LNCAP (cell line): ENCODE results near the gene SMIM43.

Experiments used
- TF ChIP-seq, protein P1 (sequence below): fragments of 450-650 bp; IDR thresholded peaks from 2 replicates; pipeline ENCODE4 v1.5.1; 2017; ENCODE audit warnings: mild to moderate bottlenecking

The SMIM43 gene

DNA sequence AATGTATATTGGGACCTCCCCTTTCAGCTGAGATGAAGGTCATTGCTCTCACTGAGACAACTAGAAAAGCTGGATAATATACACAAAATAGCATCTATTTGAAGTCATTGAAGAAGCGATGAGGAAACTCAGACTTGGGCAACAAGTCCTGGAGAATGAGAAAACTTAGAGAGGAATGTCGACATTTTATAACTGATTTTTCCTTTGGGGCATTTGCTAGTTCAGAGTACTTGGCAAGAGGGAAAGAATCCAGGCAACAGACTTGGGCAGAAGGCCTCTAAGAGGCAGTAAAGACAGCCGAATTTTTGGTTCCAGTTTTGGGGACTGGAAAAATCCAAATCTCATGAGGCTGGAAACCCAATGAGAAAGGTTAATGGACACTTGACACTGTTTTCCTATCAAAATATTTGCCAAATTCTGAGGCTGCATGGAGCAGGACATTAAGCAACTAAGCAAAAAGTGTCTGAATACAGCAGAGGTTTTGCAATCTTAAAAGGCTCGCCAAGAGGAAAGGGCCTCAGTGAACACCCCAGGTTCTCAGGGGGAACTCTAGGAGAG, 47.2 kb downstream of the SMIM43 start:
- TF ChIP-seq, protein P1, sequence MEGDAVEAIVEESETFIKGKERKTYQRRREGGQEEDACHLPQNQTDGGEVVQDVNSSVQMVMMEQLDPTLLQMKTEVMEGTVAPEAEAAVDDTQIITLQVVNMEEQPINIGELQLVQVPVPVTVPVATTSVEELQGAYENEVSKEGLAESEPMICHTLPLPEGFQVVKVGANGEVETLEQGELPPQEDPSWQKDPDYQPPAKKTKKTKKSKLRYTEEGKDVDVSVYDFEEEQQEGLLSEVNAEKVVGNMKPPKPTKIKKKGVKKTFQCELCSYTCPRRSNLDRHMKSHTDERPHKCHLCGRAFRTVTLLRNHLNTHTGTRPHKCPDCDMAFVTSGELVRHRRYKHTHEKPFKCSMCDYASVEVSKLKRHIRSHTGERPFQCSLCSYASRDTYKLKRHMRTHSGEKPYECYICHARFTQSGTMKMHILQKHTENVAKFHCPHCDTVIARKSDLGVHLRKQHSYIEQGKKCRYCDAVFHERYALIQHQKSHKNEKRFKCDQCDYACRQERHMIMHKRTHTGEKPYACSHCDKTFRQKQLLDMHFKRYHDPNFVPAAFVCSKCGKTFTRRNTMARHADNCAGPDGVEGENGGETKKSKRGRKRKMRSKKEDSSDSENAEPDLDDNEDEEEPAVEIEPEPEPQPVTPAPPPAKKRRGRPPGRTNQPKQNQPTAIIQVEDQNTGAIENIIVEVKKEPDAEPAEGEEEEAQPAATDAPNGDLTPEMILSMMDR, result no peak

DNA sequence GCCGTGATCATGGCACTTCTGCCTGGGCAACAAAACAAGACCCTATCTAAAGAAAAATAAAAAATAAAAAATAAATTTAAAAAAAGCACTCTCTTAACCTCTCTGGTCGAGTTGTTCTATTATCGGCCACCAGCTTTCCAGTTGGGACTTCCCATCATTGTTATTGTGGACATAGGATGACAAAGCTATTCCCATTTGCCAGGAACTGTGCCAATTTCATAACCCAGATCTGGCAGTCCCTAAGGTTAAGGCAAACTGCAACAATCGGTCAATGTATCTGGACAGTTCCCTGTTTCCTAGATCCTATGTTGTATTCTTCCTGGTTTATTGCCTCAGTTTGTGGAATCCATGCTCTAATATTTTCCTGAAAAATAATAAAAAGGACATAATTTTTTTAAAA, 50.4 kb downstream of the SMIM43 start:
- TF ChIP-seq, protein P1, result no peak

DNA sequence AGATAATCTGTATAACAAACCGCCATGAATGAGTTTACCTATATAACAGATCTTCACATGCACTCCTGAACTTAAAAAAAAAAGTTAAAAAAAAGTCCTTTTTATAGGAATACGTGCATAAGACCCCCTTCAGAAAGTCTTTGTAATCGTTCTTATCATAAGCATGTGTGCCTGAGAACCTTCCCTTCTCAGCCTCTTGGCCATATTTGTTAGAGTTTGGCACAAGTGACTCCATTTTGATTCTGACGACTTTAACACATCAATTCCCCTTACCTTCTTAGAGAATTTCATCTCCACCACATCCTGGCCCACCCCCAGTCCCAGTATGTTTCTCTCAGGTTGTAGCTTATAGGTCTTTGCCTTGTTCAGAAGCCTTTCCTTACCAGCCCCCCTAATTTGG, 52.2 kb downstream of the SMIM43 start:
- TF ChIP-seq, protein P1, result no peak

DNA sequence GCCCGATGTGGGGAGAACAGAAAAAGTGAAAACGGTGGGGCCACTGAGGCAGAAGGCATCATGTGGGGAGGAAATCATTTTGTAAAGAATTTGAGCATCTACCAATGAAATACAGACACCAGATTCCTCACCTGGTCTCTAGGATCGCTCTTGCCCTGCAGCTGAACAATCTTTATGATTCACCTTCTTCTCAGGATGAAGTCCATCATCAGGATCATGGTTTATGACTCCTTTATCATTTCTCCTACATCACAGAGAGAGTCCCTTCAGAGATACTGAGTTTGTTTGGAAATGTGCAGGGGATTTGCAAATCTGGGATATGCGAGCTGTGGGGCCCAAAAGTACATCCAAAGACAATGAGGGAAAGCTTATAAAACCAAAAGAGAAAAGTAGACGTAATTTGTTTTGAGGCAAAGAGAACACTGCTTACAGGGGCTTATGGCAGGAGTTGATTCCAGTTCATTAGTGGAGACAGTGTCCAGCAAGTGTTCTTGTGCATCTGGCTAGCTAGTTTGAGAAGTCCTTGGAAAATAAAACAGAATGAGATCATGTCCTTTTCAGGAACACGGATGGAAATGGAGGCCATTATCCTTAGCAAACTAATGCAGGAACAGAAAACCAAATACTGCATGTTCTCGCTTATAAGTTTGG, 52.8 kb downstream of the SMIM43 start:
- TF ChIP-seq, protein P1, result no peak

DNA sequence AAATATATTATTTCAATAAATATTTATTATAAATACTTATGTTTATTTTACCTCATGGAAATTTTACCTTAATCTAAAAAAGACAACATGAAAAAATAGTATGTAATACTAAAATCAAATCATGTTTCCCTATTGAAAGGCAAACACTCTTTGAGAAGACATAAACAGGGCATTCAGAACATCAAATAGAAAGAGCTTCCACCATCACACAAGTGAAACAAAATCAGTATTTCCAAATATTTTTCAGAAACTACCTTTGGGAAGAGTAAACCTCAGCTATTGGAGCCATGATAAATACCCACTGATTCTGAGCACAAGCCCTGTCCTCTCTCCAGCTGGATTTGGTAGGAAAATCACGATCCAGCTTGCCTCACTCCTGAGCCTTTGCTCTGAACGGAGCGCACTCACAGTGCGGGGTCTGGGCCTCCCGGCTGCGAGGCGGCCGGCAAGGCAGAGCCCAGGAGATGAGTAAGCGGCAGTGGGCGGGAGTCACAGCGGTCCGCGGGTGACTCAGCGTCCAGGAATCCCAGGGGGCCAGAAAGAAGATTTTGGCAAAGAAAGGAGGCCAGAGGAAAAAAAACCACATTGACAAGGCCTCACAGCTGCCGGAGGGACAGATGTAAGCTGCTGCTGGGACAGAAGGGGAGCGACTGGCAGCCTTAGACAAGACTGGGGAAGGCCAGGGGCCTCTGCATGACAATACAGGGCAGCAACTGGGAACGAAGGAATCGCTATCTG, 53.5 kb downstream of the SMIM43 start:
- TF ChIP-seq, protein P1, result no peak

DNA sequence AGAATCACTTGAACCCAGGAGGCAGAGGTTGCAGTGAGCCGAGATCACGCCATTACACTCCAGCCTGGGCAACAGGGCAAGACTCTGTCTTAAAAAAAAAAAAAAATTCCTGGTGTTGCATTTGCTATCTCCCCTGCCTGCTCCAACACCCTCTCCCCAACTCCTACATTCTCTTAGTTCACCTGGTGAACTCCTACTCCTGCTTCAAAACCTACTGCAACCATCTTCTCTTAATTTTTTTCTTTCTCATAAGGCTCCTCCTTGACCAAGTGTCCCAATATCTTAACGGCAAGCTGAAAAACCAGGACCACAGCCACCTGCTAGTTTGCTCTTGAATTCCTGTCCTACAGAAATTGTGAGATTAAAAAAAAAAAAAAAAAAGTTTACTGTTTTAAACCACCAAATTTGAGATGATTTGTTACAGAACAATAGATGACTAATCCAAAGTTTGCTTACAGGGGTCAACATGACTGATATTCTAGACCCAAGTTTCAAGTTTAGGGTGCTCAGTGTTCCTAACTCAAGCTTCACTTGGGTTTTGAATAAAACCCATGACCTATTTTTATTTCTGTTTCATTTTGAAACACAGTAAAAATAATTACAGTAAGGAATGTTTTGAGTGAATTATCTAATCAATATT, 55.1 kb downstream of the SMIM43 start:
- TF ChIP-seq, protein P1, result no peak
